ENCODE measurements around the gene FAM32A.
"Not testable (repeated sequence)": the region's sequence is repeated elsewhere in the genome, so short reads cannot be mapped to it uniquely, and the experiment has no call there.

The FAM32A gene

GRCh38 chr19:16166417-16166816 lies 18.8 kb upstream of the FAM32A start:
- no peak for DNase-seq

- no peak for DNase-seq
Measured at GRCh38 chr19:16167055-16167454, 18.2 kb upstream of the FAM32A start.

GRCh38 chr19:16168465-16169081 lies 16.6 kb upstream of the FAM32A start:
- no peak for DNase-seq

GRCh38 chr19:16170134-16170533 lies 15.1 kb upstream of the FAM32A start:
- DNase-seq: no peak

GRCh38 chr19:16175954-16176353 lies 9.3 kb upstream of the FAM32A start:
- DNase-seq: no peak

GRCh38 chr19:16178866-16179265 lies 6.3 kb upstream of the FAM32A start:
- not testable (repeated sequence) for DNase-seq

GRCh38 chr19:16180611-16181010 lies 4.6 kb upstream of the FAM32A start:
- DNase-seq: no peak

GRCh38 chr19:16184665-16185122 lies 516 bp upstream of the FAM32A start:
- DNase-seq: no peak

GRCh38 chr19:16185768-16186123 lies 536 bp downstream of the FAM32A start:
- DNase-seq: no peak

GRCh38 chr19:16188521-16188920 lies 3.3 kb downstream of the FAM32A start:
- DNase-seq: no peak

- DNase-seq: no peak
Measured at GRCh38 chr19:16190198-16190597, 5.0 kb downstream of the FAM32A start.

GRCh38 chr19:16190736-16191135 lies 5.5 kb downstream of the FAM32A start:
- DNase-seq: no peak

GRCh38 chr19:16191216-16191908 lies 6.2 kb downstream of the FAM32A start:
- DNase-seq: no peak

- no peak for DNase-seq
Measured at GRCh38 chr19:16193466-16193865, 8.3 kb downstream of the FAM32A start.

GRCh38 chr19:16197188-16197621 lies 12.0 kb downstream of the FAM32A start:
- no peak for DNase-seq

- peak; percentile 97 for DNase-seq
Measured at GRCh38 chr19:16197622-16198369, 12.6 kb downstream of the FAM32A start, which contains the start of gene AP1M1. Gene AP1M1, plus strand, starts transcription at chr19:16197911. Its CDS starts 116 bp downstream, at chr19:16198027.

- DNase-seq: no peak
Measured at GRCh38 chr19:16198370-16198651, 13.1 kb downstream of the FAM32A start.

GRCh38 chr19:16199275-16199932 lies 14.2 kb downstream of the FAM32A start:
- DNase-seq: no peak

- no peak for DNase-seq
Measured at GRCh38 chr19:16200038-16201010, 15.1 kb downstream of the FAM32A start.

- no peak for DNase-seq
Measured at GRCh38 chr19:16201011-16201391, 15.8 kb downstream of the FAM32A start.

GRCh38 chr19:16202320-16203255 lies 17.4 kb downstream of the FAM32A start:
- no peak for DNase-seq
